GM19328 (cell line): Measurements from ENCODE around the gene OBSCN.
"Not testable (repeated sequence)": the region's sequence is repeated elsewhere in the genome, so short reads cannot be mapped to it uniquely, and the experiment has no call there.

Experiments
- ATAC-seq: cut with Tn5 transposase; IDR thresholded peaks from one replicate; pipeline ENCODE4 v1.9.1; 2021; ENCODE audit warnings: mild to moderate bottlenecking, moderate library complexity; ENCODE audit not compliant: unreplicated experiment

OBSCN gene

GRCh38 chr1:228225165-228225710 is 17.4 kb downstream of the OBSCN start:
- no peak for ATAC-seq

- ATAC-seq, result no peak
These were observed 17.9 kb downstream of the OBSCN start for GRCh38 chr1:228225740-228226139.

GRCh38 chr1:228226141-228226874 is 18.5 kb downstream of the OBSCN start:
- no peak for ATAC-seq

GRCh38 chr1:228226956-228227791 is 19.3 kb downstream of the OBSCN start:
- no peak for ATAC-seq

GRCh38 chr1:228228147-228228546 is 20.3 kb downstream of the OBSCN start:
- not testable (repeated sequence) for ATAC-seq

- no peak for ATAC-seq
These were observed 20.8 kb downstream of the OBSCN start for GRCh38 chr1:228228601-228229074.

GRCh38 chr1:228231189-228231588 is 23.3 kb downstream of the OBSCN start:
- no peak for ATAC-seq

- no peak for ATAC-seq
These were observed 25.3 kb downstream of the OBSCN start for GRCh38 chr1:228233136-228233535.

GRCh38 chr1:228234921-228235320 is 27.1 kb downstream of the OBSCN start:
- no peak for ATAC-seq

- no peak for ATAC-seq
These were observed 28.9 kb downstream of the OBSCN start for GRCh38 chr1:228236744-228237143.

- no peak for ATAC-seq
These were observed 30.2 kb downstream of the OBSCN start for GRCh38 chr1:228238007-228238406.

- no peak for ATAC-seq
These were observed 30.6 kb downstream of the OBSCN start for GRCh38 chr1:228238461-228238860.

- ATAC-seq, result no peak
These were observed 32.8 kb downstream of the OBSCN start for GRCh38 chr1:228240411-228241240.

- no peak for ATAC-seq
These were observed 33.4 kb downstream of the OBSCN start for GRCh38 chr1:228241259-228241658.

- no peak for ATAC-seq
These were observed 34.6 kb downstream of the OBSCN start for GRCh38 chr1:228242409-228242808.

GRCh38 chr1:228243093-228243492 is 35.2 kb downstream of the OBSCN start:
- ATAC-seq, result no peak

GRCh38 chr1:228243989-228244388 is 36.1 kb downstream of the OBSCN start:
- ATAC-seq, result not testable (repeated sequence)

- ATAC-seq, result no peak
These were observed 37.3 kb downstream of the OBSCN start for GRCh38 chr1:228245111-228245510.

GRCh38 chr1:228246216-228246900 is 38.5 kb downstream of the OBSCN start:
- no peak for ATAC-seq
